GM15510 (cell line): ENCODE results near the gene DEPDC1B.

ENCODE experiments used
- POLR2A ChIP-seq: IDR thresholded peaks from 3 replicates; pipeline ENCODE4 v1.6.1; 2011; ENCODE audit warnings: borderline replicate concordance; ENCODE audit not compliant: insufficient read length; ENCODE audit errors: extremely low read depth

The DEPDC1B gene

DNA sequence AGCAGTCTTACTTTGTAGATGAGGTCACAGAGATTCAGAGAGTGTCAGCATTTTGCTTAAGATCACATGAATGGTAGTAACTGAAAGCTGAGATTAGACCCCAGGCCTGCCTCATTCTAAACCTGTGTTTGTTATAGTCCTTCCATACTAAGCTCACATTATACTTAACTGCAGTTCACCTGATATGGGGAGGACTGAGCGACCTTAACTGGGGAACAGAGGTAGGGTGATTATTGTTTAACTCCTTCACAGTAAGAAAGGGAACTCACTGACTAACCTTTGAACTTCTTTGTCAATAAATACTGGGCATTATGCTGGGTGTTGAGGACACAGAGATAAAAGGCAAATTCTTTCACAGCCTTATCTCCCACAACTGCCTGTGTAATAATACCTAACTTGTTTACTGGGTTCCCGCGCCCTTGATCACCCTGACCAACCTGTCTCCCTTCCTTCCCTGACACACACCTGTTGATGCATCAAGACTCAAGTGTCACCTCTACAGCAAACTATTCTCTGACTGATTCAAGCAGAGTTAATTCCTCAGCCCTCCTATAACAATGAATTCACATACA, 27.2 kb downstream of the DEPDC1B start:
- TF ChIP-seq POLR2A, result no peak

DNA sequence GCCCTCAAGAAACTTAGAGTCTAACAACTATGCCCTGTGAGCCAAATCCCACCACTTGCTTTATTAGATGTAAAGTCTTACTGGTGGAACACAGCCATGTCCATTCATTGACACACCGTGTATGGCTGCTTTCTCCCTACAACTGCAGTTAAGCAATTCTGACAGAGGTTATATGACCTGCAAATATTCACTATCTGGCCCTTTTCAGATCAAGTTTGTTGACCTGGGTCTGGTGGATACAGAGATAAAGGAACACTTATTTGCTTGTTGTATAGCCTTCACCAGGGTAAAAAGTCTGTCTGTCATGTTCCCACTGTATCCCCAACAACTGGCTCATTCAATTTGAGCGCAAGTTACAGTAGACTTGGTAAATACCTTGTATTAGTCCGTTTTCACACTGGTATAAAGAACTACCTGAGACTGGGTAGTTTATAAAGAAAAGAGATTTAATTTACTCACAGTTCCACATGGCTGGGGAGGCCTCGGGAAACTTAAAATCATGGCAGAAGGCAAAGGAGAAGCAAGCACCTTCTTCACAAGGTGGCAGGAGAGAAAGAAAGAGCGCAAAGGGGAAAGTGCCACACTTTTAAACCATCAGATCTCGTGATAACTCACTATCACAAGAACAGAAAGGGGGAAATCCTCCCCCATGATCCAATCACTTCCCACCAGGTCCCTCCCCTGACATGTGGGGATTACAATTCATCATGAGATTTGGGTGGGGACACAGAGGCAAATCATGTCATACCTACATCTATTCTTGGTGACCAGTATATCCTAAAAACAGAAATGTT, 27.9 kb downstream of the DEPDC1B start:
- no peak for TF ChIP-seq POLR2A

- TF ChIP-seq POLR2A, result no peak
Observed at GRCh38 chr5:60670749-60671148, 29.2 kb downstream of the DEPDC1B start.

DNA sequence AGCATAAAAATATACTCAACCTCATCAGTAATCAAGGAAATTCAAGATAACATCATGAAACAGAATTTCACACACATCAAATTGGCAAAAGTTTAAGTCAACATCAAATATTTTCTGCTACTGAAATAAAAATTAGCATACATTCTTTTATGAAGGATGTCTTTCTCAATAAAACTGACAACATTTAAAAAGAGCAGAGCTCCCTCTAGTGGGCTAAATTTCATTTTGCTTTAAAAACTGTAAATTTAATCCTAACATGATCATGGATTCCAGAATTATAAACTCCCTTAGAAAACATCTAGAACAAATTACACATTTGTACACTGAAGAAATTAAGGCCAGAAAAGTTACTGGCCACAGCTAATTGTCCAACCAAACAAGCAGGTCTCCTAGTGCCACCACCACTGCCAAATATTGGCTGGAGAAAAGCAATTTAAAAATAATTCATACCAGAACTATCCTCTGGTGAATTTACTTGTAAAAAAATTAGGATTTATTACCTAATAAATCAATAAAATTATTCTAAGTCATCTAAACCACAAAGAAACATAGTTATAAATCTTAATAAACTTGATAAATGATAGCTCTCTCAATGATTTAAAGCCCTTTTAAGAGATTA, 31.2 kb downstream of the DEPDC1B start:
- TF ChIP-seq POLR2A, result no peak

DNA sequence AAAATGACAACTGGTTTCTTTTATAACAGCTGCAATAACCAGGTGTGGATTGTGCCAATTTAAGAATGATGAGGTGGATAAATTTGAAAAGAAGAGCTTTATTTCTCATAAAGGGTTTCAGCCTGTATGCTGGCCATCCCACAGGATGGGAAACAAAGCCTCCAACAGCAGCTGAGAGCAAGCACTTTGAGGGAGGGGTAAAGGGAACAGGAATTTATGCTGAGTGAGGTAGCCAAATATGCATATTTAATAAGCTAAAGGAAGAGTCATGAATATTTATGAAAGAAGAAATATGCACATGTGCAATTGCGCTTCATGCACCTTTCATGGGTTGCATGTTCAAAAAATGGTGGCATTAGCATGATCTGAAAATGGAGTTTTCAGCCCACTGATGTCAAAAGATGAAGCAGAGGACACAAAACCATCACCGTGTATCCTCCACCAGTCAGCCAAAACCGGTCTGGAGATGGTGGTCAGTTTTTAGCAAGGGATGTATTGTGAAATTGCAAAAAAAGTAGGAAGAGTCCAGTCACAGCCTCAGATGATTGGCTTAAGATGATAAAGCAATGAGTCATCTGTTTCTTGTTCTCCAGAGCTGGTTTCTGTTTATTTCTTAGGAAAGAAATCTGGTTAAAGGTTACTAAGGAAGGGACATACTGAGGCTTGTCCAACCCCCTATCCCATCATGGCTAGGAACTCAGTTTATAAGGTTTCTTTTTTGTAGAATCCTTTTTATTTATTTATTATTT, 47.9 kb downstream of the DEPDC1B start:
- no peak for TF ChIP-seq POLR2A

- no peak for TF ChIP-seq POLR2A
Observed at GRCh38 chr5:60649288-60649917, 50.6 kb downstream of the DEPDC1B start.

DNA sequence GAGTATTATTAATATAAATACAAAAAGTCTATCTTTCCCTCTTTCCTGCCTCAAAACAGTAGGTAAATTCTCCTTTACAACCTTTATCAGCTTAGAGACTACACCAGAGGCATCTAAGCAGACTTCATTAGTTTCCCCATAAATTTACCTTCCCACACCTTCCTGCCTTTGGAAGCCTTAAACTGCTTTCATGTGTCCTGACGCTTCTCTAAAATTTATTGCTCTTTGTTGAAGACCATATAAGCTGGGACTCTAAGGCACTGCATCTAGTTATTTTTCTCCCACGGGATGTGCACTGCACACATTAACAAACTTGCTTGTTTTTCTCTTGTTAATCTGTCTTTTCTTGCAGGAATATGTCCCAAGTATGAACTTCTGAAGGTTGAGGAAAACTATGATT, 51.8 kb downstream of the DEPDC1B start:
- no peak for TF ChIP-seq POLR2A

- no peak for TF ChIP-seq POLR2A
Observed at GRCh38 chr5:60640901-60641300, 59.1 kb downstream of the DEPDC1B start.

DNA sequence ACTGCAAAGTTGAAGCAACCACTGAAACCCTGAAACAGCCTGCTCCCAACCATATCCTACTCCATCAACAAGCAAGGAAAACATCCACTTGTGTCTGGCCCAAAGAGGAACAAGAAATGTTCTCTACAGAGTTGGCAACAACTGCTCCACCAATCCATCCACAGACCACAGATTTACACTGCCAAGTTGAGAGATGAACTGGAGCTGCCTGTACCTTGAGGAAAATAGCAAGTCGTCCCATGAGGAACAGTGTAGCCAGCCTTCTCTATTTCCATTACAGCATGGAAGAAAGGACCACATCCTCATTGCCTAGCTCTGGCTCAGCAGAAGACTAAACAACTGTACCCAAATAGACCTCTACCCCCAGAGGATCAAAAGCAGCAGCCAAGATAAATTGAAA, 60.4 kb downstream of the DEPDC1B start:
- TF ChIP-seq POLR2A, result no peak

DNA sequence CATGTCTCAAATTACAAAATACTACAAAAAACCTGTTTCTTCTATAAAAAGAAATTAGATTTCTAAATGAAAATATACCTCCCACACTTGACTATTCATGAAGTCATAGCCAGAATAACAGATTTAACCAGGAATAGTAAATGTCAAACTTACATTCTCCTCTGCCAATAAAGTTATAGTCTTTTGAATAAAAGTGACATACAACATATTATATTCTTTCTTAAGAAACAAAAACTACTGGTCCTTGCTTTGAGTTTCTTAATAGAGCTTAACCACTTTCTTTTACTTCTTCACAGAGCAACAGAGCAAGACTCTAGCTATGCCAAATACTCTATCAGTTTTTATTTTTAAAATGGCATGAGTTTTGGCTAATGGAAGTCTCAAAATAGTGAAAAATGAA, 61.7 kb downstream of the DEPDC1B start:
- no peak for TF ChIP-seq POLR2A

DNA sequence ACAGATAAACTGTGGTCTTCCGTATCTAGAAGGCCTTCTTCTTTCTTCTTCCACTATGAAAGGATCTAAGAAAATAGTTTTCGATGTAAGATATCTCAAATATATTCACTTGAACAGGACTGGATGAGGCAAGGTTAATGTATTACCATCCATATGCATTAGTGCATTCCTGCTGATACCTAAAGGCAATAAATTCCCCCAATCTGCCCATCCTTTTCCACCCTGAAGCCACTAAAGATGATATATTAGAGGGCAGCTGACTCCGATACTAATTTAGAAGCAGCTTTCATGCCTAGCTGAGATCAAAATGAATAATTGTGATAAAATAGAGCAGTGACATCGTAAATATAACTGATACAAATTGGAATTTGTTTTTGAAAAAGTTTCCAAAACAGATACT, 63.3 kb downstream of the DEPDC1B start:
- TF ChIP-seq POLR2A, result no peak

DNA sequence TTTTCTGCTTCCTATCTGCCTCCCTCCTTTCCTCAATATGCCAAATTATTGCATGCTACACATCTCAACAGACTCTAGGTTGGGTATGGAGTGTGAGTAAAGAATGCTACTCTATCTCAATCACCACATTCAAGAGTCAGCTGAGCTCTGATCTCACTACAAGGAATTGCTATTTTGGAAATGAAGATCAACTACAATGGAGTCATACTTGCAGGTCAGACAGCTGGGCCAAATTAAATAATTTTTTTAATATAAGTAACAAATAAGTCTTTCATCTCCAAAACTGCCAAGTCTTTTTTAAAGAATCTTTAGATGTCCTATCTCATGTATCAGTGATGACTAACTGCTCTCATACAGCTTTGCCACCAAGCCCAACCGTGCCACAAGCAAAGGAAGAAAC, 64.0 kb downstream of the DEPDC1B start:
- no peak for TF ChIP-seq POLR2A

DNA sequence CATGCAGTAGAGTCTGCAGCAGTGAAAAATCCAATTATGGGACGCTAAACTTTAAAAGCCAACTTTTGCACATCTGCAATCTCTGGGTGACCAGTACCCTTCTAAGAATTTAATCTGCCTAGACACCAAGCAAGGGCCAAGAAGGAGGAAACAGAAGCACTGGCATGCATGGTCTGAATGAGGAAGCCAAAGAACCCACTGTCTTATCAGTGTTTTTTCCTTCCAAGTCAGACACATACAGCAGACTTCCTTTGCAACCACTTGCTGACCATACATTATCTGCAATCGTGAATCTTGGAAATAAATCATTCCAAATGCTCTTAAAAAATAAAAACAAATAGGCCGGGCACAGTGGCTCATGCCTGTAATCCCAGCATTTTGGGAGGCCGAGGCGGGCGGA, 65.9 kb downstream of the DEPDC1B start:
- TF ChIP-seq POLR2A, result no peak

- no peak for TF ChIP-seq POLR2A
Observed at GRCh38 chr5:60633341-60633740, 66.6 kb downstream of the DEPDC1B start.

DNA sequence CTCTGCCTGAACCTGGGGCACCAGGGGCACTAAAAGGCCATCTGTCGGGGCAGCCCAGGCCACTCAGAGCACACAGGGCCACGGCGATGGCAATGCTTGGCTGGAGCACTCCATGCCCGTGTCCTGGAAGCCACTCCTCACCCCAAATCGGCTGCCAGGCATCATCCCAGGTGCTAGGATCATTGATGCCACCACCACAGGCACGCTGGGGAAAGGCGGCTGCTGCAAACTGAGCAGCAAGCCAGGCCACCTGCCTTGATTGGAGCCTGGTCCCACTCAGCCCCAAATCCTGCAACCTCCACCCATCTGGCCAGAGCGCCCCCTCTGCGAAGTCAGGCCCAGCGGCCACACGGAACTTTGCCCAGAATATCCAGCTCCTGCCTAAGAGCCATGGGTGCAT, 67.8 kb downstream of the DEPDC1B start:
- TF ChIP-seq POLR2A, result no peak
